Measurements from ENCODE around the gene IGSF23.

DNA sequence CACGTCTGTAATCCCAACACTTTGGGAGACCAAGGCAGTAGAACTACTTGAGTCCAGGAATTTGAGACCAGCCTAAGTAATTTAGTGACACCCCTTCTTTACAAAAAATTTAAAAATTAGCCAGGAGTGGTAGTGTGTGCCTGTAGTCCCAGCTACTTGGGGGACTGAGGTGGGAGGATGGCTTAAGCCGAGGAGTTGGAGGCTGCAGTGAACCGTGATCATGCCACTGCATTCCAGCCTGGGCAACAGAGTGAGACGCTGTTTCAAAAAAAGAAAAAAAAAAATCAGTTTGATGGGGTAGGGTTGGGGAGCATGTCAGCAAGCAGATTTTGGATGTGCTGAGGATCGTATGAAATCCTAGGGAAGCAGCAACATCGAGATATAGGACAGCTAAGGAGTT, 62.2 kb downstream of the IGSF23 start:
- TF ChIP-seq CTCF (IDR thresholded peaks at IDR 0.05) (no peak), POLR2A (IDR thresholded peaks at IDR 0.05) (no peak)
